KOPT-K1 (cell line): Measurements from ENCODE around the gene PAPLN.

ENCODE experiments used
- H3K27ac ChIP-seq: fragments of 200-600 bp; sonication (generic); 2 replicates; pipeline ENCODE4 v1.5.1; 2016; ENCODE audit warnings: antibody characterized with exemption, mild to moderate bottlenecking, low read depth, low read length; ENCODE audit not compliant: poor library complexity, severe bottlenecking
- H3K36me3 ChIP-seq: fragments of 200-600 bp; sonication (generic); 2 replicates; pipeline ENCODE4 v1.5.1; 2017; ENCODE audit warnings: antibody characterized with exemption, mild to moderate bottlenecking, low read length, moderate library complexity; ENCODE audit not compliant: insufficient read depth
- H3K9me3 ChIP-seq: fragments of 200-600 bp; sonication (generic); 2 replicates; pipeline ENCODE4 v1.5.1; 2017; ENCODE audit warnings: antibody characterized with exemption, low read length, mild to moderate bottlenecking; ENCODE audit not compliant: insufficient read depth, poor library complexity, severe bottlenecking

Gene PAPLN

DNA sequence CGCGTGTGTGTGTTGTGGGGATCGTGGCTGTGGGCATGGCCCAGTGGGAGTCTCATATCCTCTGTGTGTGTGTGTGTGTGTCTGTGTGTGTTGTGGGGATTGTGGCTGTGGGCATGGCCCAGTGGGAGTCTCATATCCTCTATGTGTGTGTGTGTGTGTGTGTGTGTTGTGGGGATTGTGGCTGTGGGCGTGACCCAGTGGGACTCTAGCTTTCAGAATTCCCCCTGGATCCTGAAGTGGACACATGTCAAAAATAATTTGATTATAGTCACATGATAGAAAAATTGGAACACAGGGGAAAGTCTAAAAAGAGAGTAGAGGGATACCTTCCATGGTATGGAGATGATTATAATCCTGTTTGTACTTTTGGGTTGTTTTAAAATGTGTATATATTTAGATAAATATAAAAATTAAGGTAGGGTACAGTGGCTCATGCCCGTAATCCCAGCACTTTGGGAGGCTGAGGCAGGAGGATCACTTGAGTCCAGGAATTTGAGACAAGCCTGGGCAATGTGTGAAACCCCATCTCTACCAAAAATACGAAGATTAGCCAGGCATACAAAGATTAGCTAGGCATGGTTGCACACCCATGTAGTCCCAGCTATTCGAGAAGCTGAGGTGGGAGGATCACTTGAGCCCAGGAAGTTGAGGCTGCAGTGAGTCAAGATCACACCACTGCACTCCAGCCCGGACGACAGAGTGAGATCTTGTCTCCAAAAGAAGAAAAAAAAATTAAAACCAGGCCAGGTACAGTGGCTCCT, 11.0 kb downstream of the PAPLN start:
- H3K27ac ChIP-seq, result no peak overlapping the region
- H3K9me3 ChIP-seq, result no peaks in the 10 kb centered on the region
- H3K36me3 ChIP-seq, result no peaks in the 10 kb centered on the region

DNA sequence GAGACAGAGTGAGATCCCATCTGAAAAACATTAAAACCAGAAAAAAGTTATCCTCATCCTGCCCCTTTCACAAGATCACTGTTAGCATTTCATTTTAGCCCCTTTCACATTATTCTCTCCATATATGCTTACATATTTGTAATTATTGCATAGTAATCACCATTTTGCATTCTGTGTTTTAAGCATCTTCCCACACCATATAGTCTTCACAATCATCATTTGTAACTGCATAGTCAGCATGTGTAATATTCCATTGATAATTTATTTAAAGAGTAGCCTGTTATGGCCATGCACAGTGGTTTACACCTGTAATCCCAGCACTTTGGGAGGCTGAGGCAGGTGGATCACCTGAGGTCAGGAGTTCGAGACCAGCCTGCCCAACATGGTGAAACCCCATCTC, 11.8 kb downstream of the PAPLN start:
- no peaks in the 10 kb centered on the region for H3K9me3 ChIP-seq
- H3K27ac ChIP-seq, result no peak overlapping the region
- no peaks in the 10 kb centered on the region for H3K36me3 ChIP-seq

DNA sequence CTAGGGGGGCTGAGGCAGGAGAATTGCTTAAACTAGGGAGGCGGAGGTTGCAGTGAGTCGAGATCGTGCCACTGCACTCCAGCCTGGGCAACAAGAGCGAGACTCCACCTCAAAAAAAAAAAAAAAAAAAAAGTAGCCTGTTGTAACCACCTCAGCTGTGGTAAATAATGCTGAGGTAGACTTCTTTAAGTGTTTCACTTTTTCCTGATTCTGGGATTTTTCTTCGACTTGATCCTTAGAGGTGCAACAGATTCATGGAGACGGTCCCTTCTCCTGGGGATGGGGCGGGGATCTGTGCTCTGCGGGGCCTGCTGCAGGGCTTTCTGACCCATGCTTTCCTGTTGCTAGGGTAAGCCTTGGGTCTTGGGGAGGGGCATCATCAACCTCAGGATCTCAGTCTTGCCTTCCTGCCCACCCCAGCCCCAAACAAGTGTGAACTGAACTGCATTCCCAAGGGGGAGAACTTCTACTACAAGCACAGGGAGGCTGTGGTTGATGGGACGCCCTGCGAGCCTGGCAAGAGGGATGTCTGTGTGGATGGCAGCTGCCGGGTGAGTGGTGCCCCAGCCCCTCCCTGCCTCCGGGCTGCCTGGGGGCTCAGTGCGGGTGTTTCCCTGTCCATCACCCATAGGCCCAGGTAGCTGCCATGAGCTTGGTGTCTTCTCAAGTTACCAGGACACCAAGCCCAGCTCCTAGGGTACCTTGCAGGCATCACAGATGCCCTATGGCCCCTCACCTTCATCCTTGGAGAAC, 12.4 kb downstream of the PAPLN start:
- Histone ChIP-seq H3K27ac (no peak overlapping the region), H3K9me3 (no peaks in the 10 kb centered on the region), H3K36me3 (no peaks in the 10 kb centered on the region)

DNA sequence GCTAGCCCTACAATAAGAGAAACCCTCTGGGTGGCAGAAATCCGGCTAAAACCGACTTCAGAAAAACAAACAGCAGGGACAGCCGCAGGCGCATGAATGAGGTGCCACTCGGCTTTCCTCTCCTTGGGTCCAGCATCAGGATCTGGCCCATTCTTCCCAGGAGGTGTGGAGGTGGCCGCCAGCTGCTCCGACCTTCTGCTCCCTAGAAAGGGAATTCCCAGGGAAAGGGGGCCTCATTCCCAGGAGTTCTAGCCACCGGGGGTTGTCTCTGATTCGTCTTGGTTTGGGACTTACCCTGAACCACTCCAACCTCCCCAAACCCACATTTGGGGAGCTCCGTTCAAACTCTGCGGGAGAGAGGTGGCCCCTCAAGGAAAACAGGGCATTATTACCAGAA, 13.0 kb downstream of the PAPLN start:
- Histone ChIP-seq H3K9me3 (no peaks in the 10 kb centered on the region), H3K27ac (no peak overlapping the region), H3K36me3 (no peaks in the 10 kb centered on the region)

DNA sequence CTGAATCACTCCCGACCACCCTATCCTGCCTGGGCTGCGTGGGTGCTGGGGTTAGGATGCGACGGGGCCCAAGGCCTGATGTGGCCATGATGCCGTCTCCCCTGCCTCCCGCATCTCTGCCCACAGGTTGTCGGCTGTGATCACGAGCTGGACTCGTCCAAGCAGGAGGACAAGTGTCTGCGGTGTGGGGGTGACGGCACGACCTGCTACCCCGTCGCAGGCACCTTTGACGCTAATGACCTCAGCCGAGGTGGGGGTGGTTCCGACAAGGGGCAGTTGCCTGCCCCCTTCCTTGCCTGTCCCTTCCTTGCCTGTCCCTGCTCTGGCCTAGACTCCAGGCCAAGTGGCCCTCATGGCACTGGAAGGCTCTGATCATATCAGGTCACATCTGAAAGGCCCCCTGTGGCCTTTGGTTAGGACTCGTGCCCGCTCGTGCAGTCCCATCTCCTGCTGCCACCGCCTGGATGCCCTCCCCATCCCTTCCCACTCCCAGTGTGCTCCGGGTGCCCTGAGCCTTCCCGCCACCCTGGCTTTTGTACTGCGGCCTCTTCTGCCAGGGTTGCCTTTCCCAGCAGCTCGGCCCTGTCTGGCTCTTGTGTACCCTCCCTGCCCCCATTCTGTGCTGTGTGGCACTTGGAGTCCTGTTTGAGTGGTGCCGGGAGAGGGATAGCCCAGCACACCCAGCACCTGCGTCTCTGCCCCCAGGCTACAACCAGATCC, 13.6 kb downstream of the PAPLN start:
- no peak overlapping the region for H3K27ac ChIP-seq
- no peaks in the 10 kb centered on the region for H3K36me3 ChIP-seq
- no peaks in the 10 kb centered on the region for H3K9me3 ChIP-seq

DNA sequence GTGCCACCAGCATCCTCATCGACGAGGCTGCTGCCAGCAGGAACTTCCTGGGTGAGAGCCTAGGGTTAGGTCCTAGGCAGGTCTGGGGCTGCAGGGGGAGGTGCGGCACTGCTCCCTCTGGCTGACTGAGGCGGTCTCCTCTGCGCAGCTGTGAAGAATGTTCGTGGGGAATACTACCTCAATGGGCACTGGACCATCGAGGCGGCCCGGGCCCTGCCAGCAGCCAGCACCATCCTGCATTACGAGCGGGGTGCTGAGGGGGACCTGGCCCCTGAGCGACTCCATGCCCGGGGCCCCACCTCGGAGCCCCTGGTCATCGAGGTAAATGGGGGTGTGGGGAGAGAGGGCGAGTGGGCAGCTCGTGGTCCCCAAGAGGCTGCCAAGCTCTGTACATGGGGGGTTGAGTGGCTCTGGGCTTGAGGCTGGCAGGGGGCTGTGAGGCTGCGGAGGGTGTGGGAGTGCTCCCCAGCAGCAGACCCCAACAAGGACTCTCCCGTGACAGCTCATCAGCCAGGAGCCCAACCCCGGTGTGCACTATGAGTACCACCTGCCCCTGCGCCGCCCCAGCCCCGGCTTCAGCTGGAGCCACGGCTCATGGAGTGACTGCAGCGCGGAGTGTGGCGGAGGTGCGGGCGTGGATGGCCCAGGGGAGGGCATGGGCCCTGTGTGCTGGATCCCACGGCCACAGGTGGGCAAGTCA, 14.4 kb downstream of the PAPLN start:
- Histone ChIP-seq H3K36me3 (no peaks in the 10 kb centered on the region), H3K27ac (no peak overlapping the region), H3K9me3 (no peaks in the 10 kb centered on the region)

DNA sequence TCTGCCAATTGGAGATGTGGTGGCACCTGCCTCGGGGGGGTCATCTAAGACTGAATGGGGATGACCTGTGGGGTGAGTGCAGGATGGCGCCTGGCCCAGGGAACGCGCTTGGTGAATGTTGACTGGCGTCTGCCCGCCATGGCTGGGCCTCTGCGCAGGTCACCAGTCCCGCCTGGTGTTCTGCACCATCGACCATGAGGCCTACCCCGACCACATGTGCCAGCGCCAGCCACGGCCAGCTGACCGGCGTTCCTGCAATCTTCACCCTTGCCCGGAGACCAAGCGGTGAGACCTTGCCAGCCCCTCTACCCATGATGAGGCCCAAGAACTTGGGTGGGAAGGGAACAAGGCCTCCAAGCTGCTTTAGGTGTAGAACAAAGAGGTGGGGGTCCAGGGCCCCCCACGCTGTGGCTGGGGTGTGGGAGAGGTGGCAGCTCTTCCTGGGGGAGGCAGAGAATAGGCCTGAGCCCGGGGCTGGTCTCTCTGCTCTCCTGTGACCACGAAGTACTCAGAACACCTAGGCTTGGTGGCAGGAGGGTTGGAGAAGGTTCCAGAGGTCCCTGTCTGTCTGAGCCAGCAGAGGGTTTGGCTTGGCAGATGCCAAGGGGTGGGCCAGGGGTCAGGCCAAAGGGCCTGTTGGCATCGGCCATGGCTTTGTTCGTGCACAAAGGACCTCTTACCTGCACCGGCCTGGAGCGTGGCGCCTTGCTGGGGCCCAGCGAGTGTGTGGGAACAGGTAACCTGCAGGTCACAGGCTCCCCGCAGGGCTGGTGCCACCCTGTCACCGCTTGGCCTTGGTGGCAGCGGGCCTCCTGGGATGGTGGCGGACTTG, 15.4 kb downstream of the PAPLN start:
- H3K36me3 ChIP-seq, result no peaks in the 10 kb centered on the region
- no peaks in the 10 kb centered on the region for H3K9me3 ChIP-seq
- H3K27ac ChIP-seq, result no peak overlapping the region

DNA sequence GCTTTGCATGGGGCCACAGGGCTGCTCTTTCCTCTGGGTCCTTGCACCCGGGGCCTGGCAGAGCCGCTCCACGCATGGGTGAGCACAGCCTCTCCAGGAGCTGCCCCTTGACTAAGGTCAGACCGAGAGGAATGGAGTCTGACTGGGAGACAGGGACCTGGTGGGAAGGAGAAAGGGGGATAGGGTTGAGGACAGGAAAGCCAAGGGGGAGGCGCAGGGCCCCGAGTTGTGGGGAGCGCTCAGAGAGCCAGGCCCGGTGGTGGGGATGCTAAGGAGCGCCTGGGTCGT, 16.0 kb downstream of the PAPLN start:
- H3K36me3 ChIP-seq, result no peaks in the 10 kb centered on the region
- no peaks in the 10 kb centered on the region for H3K9me3 ChIP-seq
- H3K27ac ChIP-seq, result no peak overlapping the region

DNA sequence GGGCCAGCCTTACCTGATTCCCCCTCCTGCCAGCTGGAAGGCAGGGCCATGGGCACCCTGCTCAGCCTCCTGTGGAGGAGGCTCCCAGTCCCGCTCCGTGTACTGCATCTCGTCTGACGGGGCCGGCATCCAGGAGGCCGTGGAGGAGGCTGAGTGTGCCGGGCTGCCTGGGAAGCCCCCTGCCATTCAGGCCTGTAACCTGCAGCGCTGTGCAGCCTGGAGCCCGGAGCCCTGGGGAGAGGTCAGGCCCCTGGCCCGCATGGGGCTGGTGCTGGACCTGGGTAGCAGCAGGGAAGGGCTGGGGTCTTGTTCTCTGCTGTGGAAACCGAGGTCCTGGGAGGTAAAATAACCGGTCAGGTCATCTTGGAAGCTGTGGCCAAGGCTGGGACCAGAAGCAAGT, 16.4 kb downstream of the PAPLN start:
- no peak overlapping the region for H3K27ac ChIP-seq
- no peaks in the 10 kb centered on the region for H3K9me3 ChIP-seq
- no peaks in the 10 kb centered on the region for H3K36me3 ChIP-seq

DNA sequence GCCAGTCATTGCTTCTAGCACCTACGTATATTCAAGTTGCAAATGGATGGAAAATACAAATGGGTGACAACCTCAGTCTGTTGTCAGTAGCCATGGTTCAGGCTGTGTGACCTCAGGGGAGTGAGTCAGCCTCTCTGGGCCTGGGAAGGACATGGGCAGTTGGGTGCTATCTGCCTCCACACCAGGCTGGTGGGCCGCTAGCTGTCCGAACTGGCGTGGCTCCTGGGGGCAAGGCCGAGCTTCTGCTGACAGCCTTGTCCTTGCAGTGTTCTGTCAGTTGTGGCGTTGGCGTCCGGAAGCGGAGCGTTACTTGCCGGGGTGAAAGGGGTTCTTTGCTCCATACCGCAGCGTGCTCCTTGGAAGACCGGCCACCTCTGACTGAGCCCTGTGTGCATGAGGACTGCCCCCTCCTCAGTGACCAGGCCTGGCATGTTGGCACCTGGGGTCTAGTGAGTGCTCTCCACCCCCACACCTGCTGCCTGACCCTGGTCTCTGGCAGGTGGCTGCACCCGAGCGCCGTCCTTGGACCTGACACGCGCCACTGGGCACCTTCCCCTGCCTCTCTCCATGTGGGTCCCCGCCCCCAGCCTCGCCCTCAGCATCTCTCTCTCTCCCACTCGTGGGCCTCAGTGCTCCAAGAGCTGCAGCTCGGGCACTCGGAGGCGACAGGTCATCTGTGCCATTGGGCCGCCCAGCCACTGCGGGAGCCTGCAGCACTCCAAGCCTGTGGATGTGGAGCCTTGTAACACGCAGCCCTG, 17.1 kb downstream of the PAPLN start:
- no peak overlapping the region for H3K27ac ChIP-seq
- no peaks in the 10 kb centered on the region for H3K36me3 ChIP-seq
- H3K9me3 ChIP-seq, result no peaks in the 10 kb centered on the region

DNA sequence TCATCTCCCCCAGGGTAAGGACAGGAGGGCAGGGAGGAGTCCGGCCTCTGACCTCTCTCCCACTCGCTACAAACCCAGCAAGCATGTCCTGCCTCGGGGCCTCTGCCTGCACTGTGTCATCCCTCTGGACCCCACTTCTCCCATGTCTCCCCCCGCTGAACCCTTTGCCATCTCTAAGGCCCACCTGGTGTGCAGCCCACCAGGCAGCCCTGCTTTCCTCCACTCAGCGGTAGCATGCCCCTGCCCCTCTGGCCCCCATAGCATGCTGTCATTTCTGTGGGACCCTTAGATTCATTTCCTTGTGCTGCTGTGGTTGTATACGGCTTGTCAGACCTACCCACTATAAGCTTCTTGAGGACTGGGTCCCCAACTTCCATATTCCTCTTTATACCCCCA, 17.7 kb downstream of the PAPLN start:
- Histone ChIP-seq H3K9me3 (no peaks in the 10 kb centered on the region), H3K36me3 (no peaks in the 10 kb centered on the region), H3K27ac (no peak overlapping the region)

DNA sequence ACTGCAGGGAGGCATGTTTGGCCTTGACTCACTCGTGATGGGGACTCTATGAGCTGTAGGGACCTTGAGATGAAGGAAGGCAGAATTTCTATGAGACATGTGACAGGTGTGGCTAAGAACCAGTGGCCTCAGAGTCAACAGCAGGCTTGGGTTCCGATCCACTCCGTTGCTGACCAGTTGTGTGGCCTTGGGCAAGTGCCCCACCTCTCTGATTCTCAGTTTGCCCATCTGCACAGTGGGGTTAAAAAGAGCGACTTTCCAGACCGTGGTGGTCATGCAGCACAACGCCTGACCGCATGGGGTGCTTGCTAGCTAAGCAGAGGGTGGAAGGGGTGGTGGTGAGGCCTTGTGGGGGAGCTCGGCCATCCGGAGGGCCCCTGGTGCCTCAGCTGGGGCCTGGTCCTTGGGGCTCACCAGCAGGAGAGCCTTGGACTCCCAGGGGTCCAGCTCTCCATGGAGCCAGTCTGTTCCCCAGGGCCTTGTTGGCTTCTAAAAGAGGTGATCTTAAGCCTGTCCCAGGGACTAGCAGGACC, 18.5 kb downstream of the PAPLN start:
- Histone ChIP-seq H3K27ac (no peak overlapping the region), H3K9me3 (no peaks in the 10 kb centered on the region), H3K36me3 (no peaks in the 10 kb centered on the region)

DNA sequence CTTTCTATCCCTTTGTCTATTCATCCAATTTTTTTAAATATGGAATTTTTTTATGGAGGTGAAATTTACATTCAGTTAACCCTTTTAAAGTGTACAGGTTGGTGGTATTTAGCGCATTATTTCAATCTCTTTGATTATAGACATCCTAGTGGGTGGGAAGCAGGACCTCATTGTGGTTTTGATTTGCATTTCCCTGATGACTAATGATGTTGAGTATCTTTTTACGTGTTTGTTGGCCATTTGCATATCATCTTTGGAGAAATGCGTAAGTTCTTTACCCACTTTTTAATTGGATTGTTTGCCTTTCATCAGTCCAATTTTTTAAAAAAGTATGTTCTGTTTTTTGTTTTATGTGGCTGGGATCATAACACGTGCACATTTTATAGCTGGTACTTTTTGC, 20.8 kb downstream of the PAPLN start:
- Histone ChIP-seq H3K27ac (no peak overlapping the region), H3K9me3 (no peaks in the 10 kb centered on the region), H3K36me3 (no peaks in the 10 kb centered on the region)
